ENCODE measurements around the gene FIBCD1.

The FIBCD1 gene

DNA sequence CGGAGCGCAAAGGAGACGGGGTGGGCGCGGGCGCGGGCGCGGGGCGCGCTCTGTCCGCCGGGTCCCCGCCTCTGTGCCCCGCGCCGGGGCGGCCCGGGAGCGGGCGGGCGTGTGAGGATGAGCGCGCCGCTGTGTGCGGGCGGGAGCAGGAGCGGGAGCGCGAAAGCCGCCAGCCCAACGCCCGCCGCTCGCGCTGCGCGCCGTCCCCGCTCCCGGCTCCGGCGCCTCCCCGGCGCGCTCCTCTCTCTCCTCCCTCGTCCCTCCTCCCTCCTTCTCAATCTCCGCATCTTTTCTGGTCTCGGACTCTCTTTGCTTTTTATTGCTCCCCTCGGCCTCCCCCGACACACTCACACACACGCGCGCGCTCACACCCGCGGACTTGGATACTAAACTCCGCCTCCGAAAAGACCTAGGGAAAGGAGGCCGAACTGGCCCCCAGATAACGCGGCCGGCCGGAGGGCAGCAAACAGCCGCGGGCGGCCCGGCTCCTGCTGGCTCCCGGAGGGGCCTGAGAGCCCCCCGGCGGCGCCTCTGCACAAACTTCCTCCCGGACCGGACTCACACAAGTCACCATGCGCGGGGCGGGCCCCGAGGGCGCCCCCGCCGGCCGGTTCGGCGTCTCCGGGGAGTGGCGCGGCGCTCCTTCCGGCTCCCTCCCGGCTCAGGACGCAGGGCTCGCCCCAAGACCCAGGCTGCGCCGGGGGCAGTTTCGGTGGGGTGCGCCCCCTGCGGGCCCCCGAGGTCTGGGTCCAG, at the start of gene FIBCD1:
TSS of gene FIBCD1 (minus strand) at position 596 of the 753 bp plus-strand sequence. CDS start 640 bp downstream, outside the sequence.
- DNase-seq, result peak; percentile 50

- no peak for DNase-seq
These were observed 49.3 kb upstream of the FIBCD1 start for GRCh38 chr9:130988400-130988747.

DNA sequence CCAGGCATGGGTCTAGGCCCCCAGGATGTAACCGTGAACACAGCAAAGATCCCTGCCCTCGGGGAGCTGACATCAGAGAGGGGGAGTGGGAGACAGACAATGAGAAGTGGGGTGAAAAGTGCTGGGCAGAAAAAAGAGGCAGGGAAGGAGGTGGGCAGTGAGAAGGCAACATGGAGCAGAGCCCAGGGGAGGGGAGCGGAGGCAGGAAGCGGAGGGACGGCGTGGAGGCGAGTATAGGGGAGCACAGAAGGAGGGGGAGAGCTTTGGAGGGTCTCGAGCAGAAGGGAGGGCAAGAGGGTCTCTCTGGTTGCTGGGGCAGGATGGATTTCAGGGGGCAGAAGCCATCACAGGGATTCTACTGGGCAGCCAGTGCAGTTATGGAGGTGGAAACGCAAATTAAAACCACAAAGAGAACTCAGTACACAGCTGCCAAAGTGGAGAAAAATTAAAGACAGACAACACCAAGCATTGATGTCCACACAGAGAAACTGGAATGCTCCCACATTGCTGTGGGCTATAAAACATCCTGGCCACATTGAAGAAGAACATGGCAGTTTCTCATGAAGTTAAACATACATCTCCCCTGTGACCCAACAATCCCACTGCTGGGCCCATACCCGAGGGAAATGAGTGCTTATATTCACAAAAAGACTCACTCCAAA, 48.8 kb upstream of the FIBCD1 start:
- no peak for DNase-seq

- no peak for DNase-seq
These were observed 48.0 kb upstream of the FIBCD1 start for GRCh38 chr9:130987054-130987453.

DNA sequence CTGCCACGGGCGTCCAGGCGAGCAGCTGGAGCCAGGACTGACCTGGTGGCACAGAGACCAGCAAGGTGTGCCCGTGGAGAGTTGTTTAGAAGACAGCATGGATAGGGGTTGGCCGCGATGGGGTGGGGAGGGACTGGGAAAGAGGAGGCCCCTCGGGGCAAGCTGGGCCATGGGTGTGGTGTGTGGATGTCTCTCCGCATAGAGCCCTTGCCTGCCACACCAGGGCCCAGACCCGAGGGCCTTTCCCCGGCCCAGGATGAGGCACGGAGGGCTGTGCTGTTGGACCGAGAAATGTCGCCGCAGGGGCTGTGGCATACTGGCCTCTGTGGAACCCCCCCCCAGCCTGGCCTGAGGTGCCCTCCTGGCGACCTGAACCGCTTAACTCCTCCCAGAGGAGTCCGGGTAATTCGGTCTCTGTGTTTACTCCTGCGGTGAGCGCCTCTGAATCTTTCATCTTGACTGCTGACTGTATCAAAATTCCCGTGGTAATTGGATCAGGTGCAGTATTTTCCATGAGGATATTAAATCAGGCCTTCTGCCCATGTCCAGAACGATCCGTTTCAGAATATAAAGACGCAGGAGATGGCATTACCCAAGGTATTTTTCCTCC, 47.4 kb upstream of the FIBCD1 start:
- DNase-seq, result no peak

GRCh38 chr9:130985606-130986162, 46.6 kb upstream of the FIBCD1 start:
- no peak for DNase-seq

DNA sequence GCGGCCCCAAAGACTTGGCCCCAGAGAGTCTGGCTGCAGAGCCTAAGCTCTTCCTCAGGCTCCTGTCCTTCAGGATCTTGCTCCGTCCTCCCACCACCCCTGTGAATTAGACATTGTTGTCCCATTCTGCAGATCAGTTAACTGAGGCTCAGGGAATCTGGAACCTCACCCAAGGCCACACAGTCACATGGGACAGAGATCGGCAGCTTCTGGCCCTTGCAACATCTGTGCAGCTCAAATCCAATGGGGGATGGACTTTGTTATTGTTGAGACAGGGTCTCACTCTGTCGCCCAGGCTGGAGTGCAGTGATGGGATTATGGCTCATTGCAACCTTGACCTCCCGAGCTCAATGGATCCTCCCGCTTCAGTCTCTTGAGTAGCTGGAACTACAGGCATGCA, 46.0 kb upstream of the FIBCD1 start:
- DNase-seq, result no peak

DNA sequence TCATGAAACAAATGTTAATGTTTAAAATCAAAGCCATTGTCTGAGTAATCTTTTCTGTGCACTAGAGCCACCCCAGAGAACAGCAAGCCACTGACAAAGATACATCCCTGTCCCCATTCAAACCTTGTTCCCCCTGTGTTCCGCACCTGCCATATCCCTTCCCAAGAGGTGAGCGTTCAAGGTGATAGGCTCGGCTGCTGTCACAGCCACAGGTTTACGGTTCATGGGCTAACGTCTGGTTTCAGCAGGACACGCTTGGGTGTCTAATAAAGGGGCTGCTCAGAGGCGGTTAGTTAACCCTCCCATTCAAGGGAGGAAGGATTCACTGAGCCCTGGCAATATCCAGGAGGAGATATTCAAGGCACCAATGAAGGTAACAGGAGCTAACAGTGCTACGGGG, 45.5 kb upstream of the FIBCD1 start:
- DNase-seq, result no peak

DNA sequence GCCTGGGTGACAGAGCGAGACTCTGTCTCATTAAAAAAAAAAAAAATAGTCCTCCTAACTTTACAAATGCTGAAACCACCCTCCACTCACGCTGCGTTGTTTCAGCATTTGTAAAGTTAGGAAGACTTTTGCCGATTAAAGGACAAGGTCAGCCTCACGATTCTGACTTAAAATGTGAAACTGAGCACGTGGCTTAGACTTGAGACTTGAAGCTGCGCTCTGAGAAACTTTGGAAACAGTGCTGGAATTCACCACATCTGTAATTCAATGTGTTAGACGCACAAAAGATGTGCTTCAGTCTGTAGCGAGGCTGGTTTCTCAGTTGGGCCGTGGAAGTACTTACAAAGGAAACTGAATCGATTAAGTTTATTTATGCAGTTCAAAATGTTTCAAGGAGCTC, 44.9 kb upstream of the FIBCD1 start:
- no peak for DNase-seq

GRCh38 chr9:130983359-130983670, 44.3 kb upstream of the FIBCD1 start:
- DNase-seq, result no peak

DNA sequence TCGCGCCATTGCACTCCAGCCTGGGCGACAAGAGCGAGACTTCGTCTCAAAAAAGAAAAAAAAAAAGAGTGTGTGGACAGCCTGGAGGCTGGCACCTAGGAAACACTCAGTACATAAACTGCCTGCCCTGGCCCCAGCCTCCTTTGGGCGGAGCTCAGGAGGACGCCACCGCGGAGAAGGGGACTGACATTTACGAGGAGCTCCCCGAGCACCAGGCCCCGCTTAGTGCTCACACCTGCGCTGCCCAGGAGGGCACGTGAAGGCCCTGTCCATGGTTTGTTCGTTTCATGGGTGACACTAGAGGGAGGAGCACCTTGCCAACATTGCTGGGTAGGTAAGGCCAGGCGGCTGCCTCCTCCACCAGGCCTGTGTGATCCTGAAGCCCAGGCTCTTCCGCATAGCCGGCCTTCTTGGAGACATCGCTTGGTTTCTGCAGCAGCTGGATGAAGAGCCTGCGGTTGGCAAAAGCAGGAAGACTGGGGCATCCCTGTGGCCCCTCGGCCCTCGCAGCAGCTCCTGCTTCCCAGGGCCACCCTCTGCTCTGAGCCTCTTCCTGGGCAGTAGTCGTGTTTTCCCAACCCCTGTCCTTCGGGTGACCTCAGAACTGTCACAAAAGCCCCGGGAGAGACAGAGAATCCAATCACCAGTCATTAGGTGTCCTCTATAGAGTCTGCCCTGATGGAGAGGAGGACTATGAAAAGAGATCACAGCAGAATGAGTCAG, 43.8 kb upstream of the FIBCD1 start:
- no peak for DNase-seq

DNA sequence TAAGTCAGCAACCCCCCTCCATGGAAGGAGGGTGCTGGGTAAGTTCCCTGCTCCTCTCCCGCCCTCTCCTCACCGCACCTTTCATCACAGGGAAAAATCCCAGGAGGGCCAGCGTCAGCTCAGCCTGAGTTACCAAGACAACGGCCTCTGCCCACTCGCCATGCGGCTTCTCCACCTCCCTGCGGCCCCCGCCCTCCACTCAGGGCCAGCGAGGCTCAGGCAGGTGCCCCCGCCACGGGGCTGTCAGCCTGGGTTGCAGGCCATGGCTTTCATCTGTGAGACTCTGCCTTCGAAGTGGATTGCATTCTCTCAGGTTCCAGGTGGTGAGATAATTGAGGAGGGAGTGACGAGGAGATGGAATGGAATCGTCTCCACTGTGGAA, 42.7 kb upstream of the FIBCD1 start:
- DNase-seq, result no peak

- DNase-seq, result no peak
These were observed 42.1 kb upstream of the FIBCD1 start for GRCh38 chr9:130981002-130981755.

DNA sequence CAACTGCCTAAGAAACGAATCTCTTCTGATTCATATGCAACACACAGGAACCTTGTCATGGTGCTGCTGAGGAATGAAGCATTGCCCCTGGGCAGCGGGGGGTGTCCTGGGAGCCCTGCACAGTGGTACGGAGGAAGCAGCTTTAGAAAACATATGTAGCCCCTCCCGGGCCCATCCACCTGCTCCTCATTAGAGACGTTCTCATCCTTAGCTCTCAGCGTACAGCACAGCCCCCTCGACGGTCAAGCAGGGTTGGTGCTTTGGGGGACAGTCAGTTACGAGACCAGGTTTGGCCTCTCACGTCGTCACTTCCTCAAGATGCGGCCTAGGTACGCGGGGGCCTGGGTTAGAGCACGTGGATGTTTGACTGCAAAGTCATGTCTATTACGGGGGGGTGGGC, 41.5 kb upstream of the FIBCD1 start:
- no peak for DNase-seq

GRCh38 chr9:130979591-130980385, 40.7 kb upstream of the FIBCD1 start:
- no peak for DNase-seq

GRCh38 chr9:130977811-130978221, 38.8 kb upstream of the FIBCD1 start:
- DNase-seq, result no peak

DNA sequence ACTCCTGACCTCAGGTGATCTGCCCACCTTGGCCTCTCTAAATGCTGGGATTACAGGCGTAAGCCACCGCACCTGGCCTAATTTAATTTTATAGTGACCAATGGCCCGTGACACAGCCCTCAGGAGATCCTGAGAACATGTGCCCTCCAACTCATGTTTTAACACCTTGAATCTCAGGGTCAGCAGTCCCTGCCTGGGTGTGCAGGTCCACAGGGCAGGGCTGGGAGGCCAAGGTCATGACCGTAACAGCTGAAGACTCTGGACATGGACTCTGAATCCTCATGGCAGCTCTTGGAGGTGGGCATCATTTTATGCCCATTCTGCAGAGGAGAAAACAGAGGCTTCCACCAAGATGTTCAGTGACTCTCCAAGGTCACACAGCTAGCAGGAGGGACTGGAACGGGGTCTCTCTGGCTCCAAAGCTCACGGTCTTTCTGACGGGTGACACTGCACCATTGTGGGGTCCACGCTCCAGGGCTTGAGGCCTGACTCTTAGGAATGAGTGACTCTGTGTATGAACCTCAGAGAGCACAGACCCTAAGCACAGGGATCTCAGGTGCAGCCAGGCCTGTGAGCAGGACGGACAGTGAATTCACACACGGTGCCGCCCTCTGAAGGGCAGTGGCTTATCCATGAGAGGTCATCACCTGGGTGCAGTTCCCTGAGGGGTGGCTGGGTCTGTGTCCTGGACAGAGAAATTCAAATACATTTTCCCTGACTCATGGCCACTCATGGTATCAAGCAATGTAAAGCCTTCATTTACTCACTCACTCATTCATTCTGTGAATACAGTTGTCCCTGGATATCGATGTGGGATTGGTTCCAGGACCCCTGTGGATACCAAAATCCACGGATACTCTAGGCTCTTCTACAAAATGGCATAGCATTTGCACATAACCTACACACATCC, 37.1 kb upstream of the FIBCD1 start:
- DNase-seq, result no peak

DNA sequence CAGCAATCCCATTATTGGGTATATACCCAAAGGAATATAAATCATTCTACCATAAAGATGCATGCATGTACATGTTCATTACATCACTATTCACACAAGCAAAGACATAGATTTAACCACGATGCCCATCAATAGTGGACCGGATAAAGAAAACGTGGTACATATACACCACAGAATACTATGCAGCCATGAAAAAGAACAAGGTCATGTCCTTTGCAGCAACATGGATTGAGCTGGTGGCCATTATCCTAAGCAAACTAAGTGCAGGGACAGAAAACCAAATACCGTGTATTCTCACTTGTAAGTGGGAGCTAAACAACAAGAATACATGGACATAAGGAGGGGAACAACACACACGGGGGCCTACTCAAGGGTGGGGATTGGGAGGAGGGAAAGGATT, 36.1 kb upstream of the FIBCD1 start:
- DNase-seq, result no peak

DNA sequence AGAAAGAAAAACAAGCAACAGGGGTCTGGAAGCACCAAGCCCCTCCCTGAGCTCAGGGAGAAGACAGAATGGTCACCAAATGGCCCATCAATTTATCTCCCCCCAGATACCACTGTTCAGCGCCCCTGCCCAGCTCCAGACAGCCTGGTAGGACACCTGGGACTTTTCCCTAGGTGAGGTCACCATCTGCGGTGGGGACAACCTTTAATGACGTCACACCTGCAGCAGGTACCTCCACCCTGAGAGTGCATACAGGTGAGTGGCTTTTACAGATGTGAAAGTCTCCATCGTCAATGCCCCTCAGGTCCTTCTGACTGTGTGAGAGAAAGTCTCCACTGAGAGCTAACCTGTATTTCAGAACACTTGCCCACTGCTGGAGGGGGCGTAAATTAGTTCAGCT, 35.6 kb upstream of the FIBCD1 start:
- no peak for DNase-seq

- DNase-seq, result no peak
These were observed 34.7 kb upstream of the FIBCD1 start for GRCh38 chr9:130973686-130974281.
